Measurements from ENCODE around the gene MCTP2.
"Not testable (repeated sequence)": the region's sequence is repeated elsewhere in the genome, so short reads cannot be mapped to it uniquely, and the experiment has no call there.

MCTP2 gene

DNA sequence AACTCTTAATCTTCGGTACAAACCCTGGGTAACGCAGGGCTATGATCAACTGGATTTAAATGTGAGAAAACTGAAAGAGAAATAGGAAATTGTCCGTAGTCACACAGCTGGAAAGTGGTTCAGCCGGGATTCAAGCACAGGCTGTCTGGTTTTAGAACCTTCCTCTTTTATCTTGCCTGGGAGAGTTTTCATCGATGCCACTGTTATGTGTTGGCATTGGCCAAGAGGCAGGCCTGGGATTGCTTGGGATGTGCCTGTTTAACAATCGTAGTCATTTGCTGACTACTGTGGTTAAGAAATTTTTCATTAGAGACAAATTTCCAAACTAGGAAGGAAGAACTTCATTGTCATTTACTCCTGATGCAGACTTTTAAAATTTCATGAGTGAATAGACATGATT is 4.3 kb downstream of the MCTP2 start:
- TF ChIP-seq, protein P1, sequence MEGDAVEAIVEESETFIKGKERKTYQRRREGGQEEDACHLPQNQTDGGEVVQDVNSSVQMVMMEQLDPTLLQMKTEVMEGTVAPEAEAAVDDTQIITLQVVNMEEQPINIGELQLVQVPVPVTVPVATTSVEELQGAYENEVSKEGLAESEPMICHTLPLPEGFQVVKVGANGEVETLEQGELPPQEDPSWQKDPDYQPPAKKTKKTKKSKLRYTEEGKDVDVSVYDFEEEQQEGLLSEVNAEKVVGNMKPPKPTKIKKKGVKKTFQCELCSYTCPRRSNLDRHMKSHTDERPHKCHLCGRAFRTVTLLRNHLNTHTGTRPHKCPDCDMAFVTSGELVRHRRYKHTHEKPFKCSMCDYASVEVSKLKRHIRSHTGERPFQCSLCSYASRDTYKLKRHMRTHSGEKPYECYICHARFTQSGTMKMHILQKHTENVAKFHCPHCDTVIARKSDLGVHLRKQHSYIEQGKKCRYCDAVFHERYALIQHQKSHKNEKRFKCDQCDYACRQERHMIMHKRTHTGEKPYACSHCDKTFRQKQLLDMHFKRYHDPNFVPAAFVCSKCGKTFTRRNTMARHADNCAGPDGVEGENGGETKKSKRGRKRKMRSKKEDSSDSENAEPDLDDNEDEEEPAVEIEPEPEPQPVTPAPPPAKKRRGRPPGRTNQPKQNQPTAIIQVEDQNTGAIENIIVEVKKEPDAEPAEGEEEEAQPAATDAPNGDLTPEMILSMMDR (IDR thresholded peaks at IDR 0.05): no peak
- no peak for TF ChIP-seq ZFX (IDR thresholded peaks at IDR 0.05; ENCODE audit: borderline replicate concordance)
- no peak overlapping the region for H3K27ac ChIP-seq

GRCh38 chr15:94236608-94237007 is 5.2 kb downstream of the MCTP2 start:
- H3K27ac ChIP-seq: no peak overlapping the region
- no peak for TF ChIP-seq ZFX (IDR thresholded peaks at IDR 0.05; ENCODE audit: borderline replicate concordance)
- TF ChIP-seq, protein P1 (IDR thresholded peaks at IDR 0.05): no peak

GRCh38 chr15:94237903-94238302 is 6.5 kb downstream of the MCTP2 start:
- TF ChIP-seq, protein P1 (IDR thresholded peaks at IDR 0.05): no peak
- TF ChIP-seq ZFX (IDR thresholded peaks at IDR 0.05; ENCODE audit: borderline replicate concordance): no peak
- no peak overlapping the region for H3K27ac ChIP-seq

DNA sequence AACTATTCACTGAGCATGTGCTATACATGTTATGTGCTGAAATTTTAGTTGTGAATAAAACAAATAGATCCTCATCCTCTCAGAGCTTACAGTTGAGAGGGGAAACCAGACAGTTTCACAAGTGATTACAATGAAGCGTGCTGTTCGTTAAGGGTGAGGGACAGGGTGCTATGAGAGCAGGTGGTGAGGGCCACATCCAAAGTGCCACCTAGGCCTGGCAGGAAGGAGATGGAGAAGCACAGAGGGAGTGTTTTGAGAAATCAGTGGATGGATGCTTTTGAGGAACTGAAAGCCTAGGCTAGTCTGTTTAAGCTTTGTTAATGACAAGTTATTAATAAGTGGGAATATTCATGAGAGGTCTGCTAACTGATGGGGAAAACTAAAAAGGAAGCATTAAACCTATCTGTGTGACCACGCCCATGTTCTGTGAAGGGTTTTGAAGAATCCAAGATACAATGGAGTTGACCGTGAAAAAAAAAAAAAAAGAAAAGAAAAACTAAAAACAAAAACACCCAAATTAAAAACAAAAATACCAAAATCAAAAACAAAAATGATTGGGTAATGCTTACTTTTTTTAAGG is 7.3 kb downstream of the MCTP2 start:
- TF ChIP-seq, protein P1 (IDR thresholded peaks at IDR 0.05): no peak
- TF ChIP-seq ZFX (IDR thresholded peaks at IDR 0.05; ENCODE audit: borderline replicate concordance): no peak
- H3K27ac ChIP-seq: no peak overlapping the region

DNA sequence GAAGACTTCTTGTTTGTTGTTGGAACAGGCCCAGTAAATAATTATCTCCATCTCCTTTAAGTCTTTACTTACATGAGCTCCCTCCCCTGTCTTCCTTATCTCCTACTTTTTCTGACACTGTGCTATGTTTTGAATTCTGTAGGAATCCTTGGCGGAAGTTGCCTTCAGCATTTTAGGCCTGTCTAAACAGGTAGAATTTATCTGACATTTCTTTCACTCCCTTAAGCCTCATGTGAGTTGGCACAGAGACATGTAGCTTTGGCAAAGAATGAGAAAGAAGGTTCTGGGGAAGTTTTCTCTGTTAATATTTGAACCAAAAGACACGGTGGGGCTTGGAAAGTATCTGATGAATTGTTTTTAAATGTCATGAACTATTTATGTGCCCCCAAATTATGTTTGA is 8.1 kb downstream of the MCTP2 start:
- H3K27ac ChIP-seq: no peak overlapping the region
- TF ChIP-seq, protein P1 (IDR thresholded peaks at IDR 0.05): no peak
- no peak for TF ChIP-seq ZFX (IDR thresholded peaks at IDR 0.05; ENCODE audit: borderline replicate concordance)

DNA sequence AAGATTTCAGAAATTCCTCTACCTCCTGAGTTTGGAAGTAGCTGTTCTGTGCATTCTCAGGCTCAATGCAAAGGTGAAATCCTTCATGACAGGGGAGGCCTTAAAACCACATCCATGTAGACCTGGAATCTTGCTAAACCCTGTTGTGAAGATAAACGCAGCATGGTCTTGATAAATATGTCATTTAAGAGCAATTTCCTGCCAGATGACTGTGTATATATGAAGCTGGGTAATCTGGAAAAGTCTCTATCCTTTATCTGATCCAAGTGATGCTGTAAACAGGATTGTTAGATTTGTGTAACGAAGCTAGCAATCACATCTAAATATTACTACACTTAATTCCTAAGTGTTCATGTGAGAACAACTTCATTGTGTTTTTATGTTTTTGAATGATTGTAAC is 9.1 kb downstream of the MCTP2 start:
- no peak overlapping the region for H3K27ac ChIP-seq
- no peak for TF ChIP-seq ZFX (IDR thresholded peaks at IDR 0.05; ENCODE audit: borderline replicate concordance)
- TF ChIP-seq, protein P1 (IDR thresholded peaks at IDR 0.05): no peak

- H3K27ac ChIP-seq: no peak overlapping the region
- TF ChIP-seq, protein P1 (IDR thresholded peaks at IDR 0.05): no peak
- no peak for TF ChIP-seq ZFX (IDR thresholded peaks at IDR 0.05; ENCODE audit: borderline replicate concordance)
These were observed 10.9 kb downstream of the MCTP2 start for GRCh38 chr15:94242257-94242656.

DNA sequence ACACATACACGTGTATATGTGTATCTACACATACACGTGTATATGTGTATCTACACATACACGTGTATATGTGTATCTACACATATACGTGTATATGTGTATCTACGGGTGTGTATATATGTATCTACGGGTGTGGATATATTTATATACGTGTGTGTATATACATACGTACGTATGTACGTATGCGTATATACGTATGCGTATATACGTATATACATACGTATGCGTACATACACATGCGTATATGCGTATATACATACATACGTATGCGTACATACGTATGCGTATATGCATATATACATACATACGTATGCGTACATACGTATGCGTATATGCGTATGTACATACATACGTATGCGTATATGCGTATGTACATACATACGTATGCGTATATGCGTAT is 11.6 kb downstream of the MCTP2 start:
- not testable (repeated sequence) for H3K27ac ChIP-seq
